WTC11 (cell line): ENCODE measurements around the gene TMEM151A. TPM values are rescaled to one million over a fixed set of nuclear protein-coding genes. Genes with fewer than 3 reads are reported as not detected.

Source experiments
- ATAC-seq: fragments of 200-7000 bp; cut with Tn5 transposase; 2 replicates; pipeline ENCODE4 v1.10.0; 2021; ENCODE audit warnings: mild to moderate bottlenecking, moderate library complexity
- CTCF ChIA-PET: fragments of 300-600 bp; sonication (Branson Sonifier 250); formaldehyde crosslinking; loops from one replicate; lab custom pipeline; 2021; ENCODE audit warnings: antibody characterized with exemption; lab: Charles Lee
- POLR2A ChIA-PET: fragments of 350-600 bp; sonication (Branson Sonifier 250); formaldehyde crosslinking; loops from one replicate; lab custom pipeline; 2021; ENCODE audit warnings: antibody characterized with exemption; lab: Charles Lee
- DNase-seq: peaks from one replicate; pipeline ENCODE4 v3.0.0; 2021; ENCODE audit warnings: low spot score
- H3K27ac Mint-ChIP-seq: 2 replicates; pipeline ENCODE4 v1.8.0; 2021; ENCODE audit warnings: mixed read lengths
- H3K27me3 Mint-ChIP-seq: 2 replicates; pipeline ENCODE4 v1.8.0; 2021; ENCODE audit warnings: low read depth, mild to moderate bottlenecking, moderate library complexity, mixed read lengths
- H3K36me3 Mint-ChIP-seq: 2 replicates; pipeline ENCODE4 v1.8.0; 2021; ENCODE audit warnings: mixed read lengths
- H3K4me1 Mint-ChIP-seq: 2 replicates; pipeline ENCODE4 v1.8.0; 2022; ENCODE audit warnings: mixed read lengths
- H3K4me3 Mint-ChIP-seq: 2 replicates; pipeline ENCODE4 v1.8.0; 2021; ENCODE audit warnings: mild to moderate bottlenecking, moderate library complexity, mixed read lengths
- H3K9me3 Mint-ChIP-seq: 2 replicates; pipeline ENCODE4 v1.8.0; 2021; ENCODE audit warnings: mixed read lengths
- CDX4 ChIP-seq: fragments of 250-450 bp; sonication (Bioruptor Pico); IDR thresholded peaks from 2 replicates; pipeline ENCODE4 v1.9.0; 2021; ENCODE audit warnings: moderate library complexity, mild to moderate bottlenecking, inconsistent platforms, borderline replicate concordance
- E2F5 ChIP-seq: sonication (generic); formaldehyde crosslinking; IDR thresholded peaks from 2 replicates; pipeline ENCODE4 v1.8.1; 2022; ENCODE audit warnings: mild to moderate bottlenecking, moderate library complexity, missing genetic modification reagents
- ESRRA ChIP-seq: sonication (generic); formaldehyde crosslinking; IDR thresholded peaks from 2 replicates; pipeline ENCODE4 v1.8.1; 2022; ENCODE audit warnings: mild to moderate bottlenecking, missing genetic modification reagents, borderline replicate concordance
- HMGXB4 ChIP-seq: sonication (generic); formaldehyde crosslinking; IDR thresholded peaks from 2 replicates; pipeline ENCODE4 v1.8.1; 2023; ENCODE audit warnings: mild to moderate bottlenecking, moderate library complexity, missing genetic modification reagents
- IRF1 ChIP-seq: sonication (generic); formaldehyde crosslinking; IDR thresholded peaks from 2 replicates; pipeline ENCODE4 v1.8.0; 2023; ENCODE audit warnings: missing genetic modification reagents
- NFE2L1 ChIP-seq: sonication (generic); formaldehyde crosslinking; IDR thresholded peaks from 2 replicates; pipeline ENCODE4 v1.8.1; 2023; ENCODE audit warnings: missing genetic modification reagents
- TEAD1 ChIP-seq: sonication (generic); formaldehyde crosslinking; IDR thresholded peaks from 2 replicates; pipeline ENCODE4 v1.8.0; 2022; ENCODE audit warnings: mild to moderate bottlenecking, missing genetic modification reagents
- TEAD4 ChIP-seq: sonication (generic); formaldehyde crosslinking; IDR thresholded peaks from 2 replicates; pipeline ENCODE4 v1.8.0; 2022; ENCODE audit warnings: mild to moderate bottlenecking, missing genetic modification reagents
- ZNF138 ChIP-seq: sonication (generic); formaldehyde crosslinking; conservative IDR thresholded peaks from 2 replicates; pipeline ENCODE4 v1.8.1; 2022; ENCODE audit warnings: mild to moderate bottlenecking, moderate library complexity, missing genetic modification reagents
- ZNF396 ChIP-seq: fragments of 250-450 bp; sonication (Bioruptor Pico); IDR thresholded peaks from 2 replicates; pipeline ENCODE4 v1.8.0; 2021; ENCODE audit warnings: mild to moderate bottlenecking, moderate library complexity, borderline replicate concordance
- ZNF532 ChIP-seq: fragments of 250-450 bp; sonication (Bioruptor Pico); IDR thresholded peaks from 2 replicates; pipeline ENCODE4 v1.9.0; 2021; ENCODE audit warnings: mild to moderate bottlenecking, borderline replicate concordance
- total RNA-seq: library from RNA; stranded (reverse); gene quantifications from 3 replicates; pipeline ENCODE4 v1.2.3, GENCODE V29; 2021

Gene TMEM151A
- total RNA-seq, 1 experiment from 2014 or later, result 2.2 TPM

- H3K27ac Mint-ChIP-seq, result 0 out of 2 replicates have a peak overlapping the region, but pooled peaks have one; percentile 27
- no peaks in the 10 kb centered on the region for H3K27me3 Mint-ChIP-seq
- H3K9me3 Mint-ChIP-seq, result no peaks in the 10 kb centered on the region
- peaks cover 10% of the 10 kb centered on the region for H3K36me3 Mint-ChIP-seq
- no peak for TF ChIP-seq NFE2L1 (CRISPR knock-in tag)
- TF ChIP-seq TEAD4, result no peak
- no peak for TF ChIP-seq CDX4
- no peak for TF ChIP-seq HMGXB4 (CRISPR knock-in tag)
- TF ChIP-seq IRF1 (CRISPR knock-in tag), result no peak
- TF ChIP-seq TEAD1, result no peak
- no peak overlapping the region for H3K4me3 Mint-ChIP-seq
- peaks cover 16% of the 10 kb centered on the region for H3K4me1 Mint-ChIP-seq
- DNase-seq, result no peak
- POLR2A ChIA-PET, result interaction anchor here (1.3 kb wide), 1 partner anchor 26 kb away, joined by 5 read pairs; no protein-coding TSS in a partner anchor
- no peak for ATAC-seq
- CTCF ChIA-PET, result interaction anchor here (0.5 to 2.7 kb wide), 7 partner anchors 10 to 79 kb away, joined by 3 to 17 read pairs (median 4); no protein-coding TSS in a partner anchor
Measured at GRCh38 chr11:66338276-66339161, 46.8 kb downstream of the TMEM151A start.

- Mint-ChIP-seq H3K9me3 (no peaks in the 10 kb centered on the region), H3K36me3 (peaks cover 10% of the 10 kb centered on the region)
- CTCF ChIA-PET, result interaction anchor here (1.7 to 2.7 kb wide), 2 partner anchors 10 to 27 kb away, joined by 8 to 17 read pairs; no protein-coding TSS in a partner anchor
- no peak for TF ChIP-seq ZNF396 (CRISPR knock-in tag)
- TF ChIP-seq ZNF138, result no peak
- TF ChIP-seq E2F5 (CRISPR knock-in tag), result no peak
- TF ChIP-seq ZNF532 (CRISPR knock-in tag), result no peak
- TF ChIP-seq ESRRA (CRISPR knock-in tag), result no peak
- TF ChIP-seq, all 79 proteins: peak for 0
- H3K4me3 Mint-ChIP-seq, result no peak overlapping the region
- ATAC-seq, result no peak
- H3K27me3 Mint-ChIP-seq, result no peaks in the 10 kb centered on the region
- peaks cover 20% of the 10 kb centered on the region for H3K4me1 Mint-ChIP-seq
- POLR2A ChIA-PET, result no interaction called here
- no peak for DNase-seq
- no peak overlapping the region for H3K27ac Mint-ChIP-seq
Measured at GRCh38 chr11:66339162-66339675, 47.5 kb downstream of the TMEM151A start.
